CD8-positive, alpha-beta memory T cell (primary cell): ENCODE results near the gene IFI6. TPM values are rescaled to one million over a fixed set of nuclear protein-coding genes. Genes with fewer than 3 reads are reported as not detected.
"Not testable (repeated sequence)": the region's sequence is repeated elsewhere in the genome, so short reads cannot be mapped to it uniquely, and the experiment has no call there.

Experiments
- CTCF ChIA-PET: fragments of 350-600 bp; sonication (Branson Sonifier 250); formaldehyde crosslinking; loops from one replicate; lab custom pipeline; 2021; ENCODE audit warnings: antibody characterized with exemption; lab: Charles Lee
- POLR2A ChIA-PET: fragments of 350-600 bp; sonication (Branson Sonifier 250); formaldehyde crosslinking; loops from one replicate; lab custom pipeline; 2021; ENCODE audit warnings: antibody characterized with exemption; lab: Charles Lee
- DNase-seq, 5 donors: peaks; one replicate each; pipeline versions ENCODE4 v3.0.0 to v3.0.0-alpha.2; 2020 to 2022; ENCODE audit warnings: mixed read lengths in 1 of 5
- H3K27ac ChIP-seq: one replicate; pipeline ENCODE4 v1.7.0; 2013; ENCODE audit warnings: low read depth, mild to moderate bottlenecking, low read length, moderate library complexity
- H3K27me3 ChIP-seq: 2 replicates; pipeline ENCODE4 v1.7.0; 2013; ENCODE audit warnings: low read length, mild to moderate bottlenecking; ENCODE audit not compliant: insufficient read depth, poor library complexity, severe bottlenecking
- H3K36me3 ChIP-seq: 2 replicates; pipeline ENCODE4 v1.7.0; 2013; ENCODE audit warnings: mild to moderate bottlenecking, low read length, moderate library complexity; ENCODE audit not compliant: insufficient read depth
- H3K4me1 ChIP-seq: 2 replicates; pipeline ENCODE4 v1.7.0; 2013; ENCODE audit warnings: mild to moderate bottlenecking, low read length, moderate library complexity; ENCODE audit not compliant: insufficient read depth
- H3K4me3 ChIP-seq: 2 replicates; pipeline ENCODE4 v1.7.0; 2013; ENCODE audit warnings: mild to moderate bottlenecking, low read length
- H3K9me3 ChIP-seq: 2 replicates; pipeline ENCODE4 v1.7.0; 2013; ENCODE audit warnings: mild to moderate bottlenecking, low read length
- H3K27ac Mint-ChIP-seq, 8 donors: one replicate each; pipeline ENCODE4 v1.8.0; 2020 to 2021; ENCODE audit warnings: mixed read lengths in 8 of 8, mild to moderate bottlenecking in 6 of 8, inconsistent platforms in 3 of 8, moderate library complexity in 3 of 8
- H3K27me3 Mint-ChIP-seq, 2 donors: one replicate each; pipeline ENCODE4 v1.8.0; 2020 to 2021; ENCODE audit warnings: mixed read lengths in 2 of 2, mild to moderate bottlenecking in 1 of 2, moderate library complexity in 1 of 2
- H3K36me3 Mint-ChIP-seq, 3 donors: one replicate each; pipeline ENCODE4 v1.8.0; 2020 to 2021; ENCODE audit warnings: mixed read lengths in 3 of 3, inconsistent platforms in 1 of 3, mild to moderate bottlenecking in 1 of 3
- H3K4me1 Mint-ChIP-seq, 3 donors: one replicate each; pipeline ENCODE4 v1.8.0; 2020 to 2021; ENCODE audit warnings: mixed read lengths in 3 of 3, inconsistent platforms in 1 of 3, mild to moderate bottlenecking in 1 of 3
- H3K4me3 Mint-ChIP-seq, 7 donors: one replicate each; pipeline ENCODE4 v1.8.0; 2020 to 2021; ENCODE audit warnings: mixed read lengths in 7 of 7, mild to moderate bottlenecking in 6 of 7, moderate library complexity in 4 of 7, inconsistent platforms in 2 of 7
- H3K9me3 Mint-ChIP-seq, 5 donors: one replicate each; pipeline ENCODE4 v1.8.0; 2020 to 2022; ENCODE audit warnings: mixed read lengths in 5 of 5, mild to moderate bottlenecking in 3 of 5, moderate library complexity in 2 of 5, inconsistent platforms in 1 of 5
- polyA plus RNA-seq: library from polyadenylated mRNA; unstranded; fragments of 300-500 nt; fragmentation: Illumina TruSeq; gene quantifications from one replicate; pipeline ENCODE4 v1.2.3, GENCODE V29; 2021
- total RNA-seq, 2 experiments: library from RNA; stranded (reverse); gene quantifications; one replicate each; pipeline ENCODE4 v1.2.3, GENCODE V29; 2021

Gene IFI6
- total and polyA plus RNA-seq, 3 experiments from 2014 or later: 10.7 to 161 (median 12.3) TPM

DNA sequence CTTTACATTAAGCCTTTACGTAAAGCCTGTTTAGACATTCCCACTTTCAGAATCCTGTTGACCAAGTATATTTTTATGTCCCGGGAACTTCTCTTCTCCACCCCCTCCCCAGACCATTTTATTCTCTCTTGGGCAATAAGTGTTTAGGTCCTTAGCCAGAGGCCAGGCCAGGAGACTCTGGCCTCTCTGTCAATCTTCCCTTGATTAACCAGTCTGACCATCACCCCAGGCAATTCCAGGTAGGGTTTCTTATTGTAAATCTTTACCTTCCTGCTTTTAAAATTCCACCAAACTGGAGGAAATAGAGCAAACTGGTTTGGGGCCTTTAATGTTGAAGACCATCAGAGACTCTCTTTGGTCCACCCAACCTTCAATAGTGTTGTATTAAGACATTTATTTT is 12.2 kb upstream of the IFI6 start:
- no peak for DNase-seq
- Mint-ChIP-seq H3K4me3 (no peak overlapping the region), H3K9me3 (peaks cover 8 to 33% (median 31%) of the 10 kb centered on the region in 5 donors), H3K27me3 (peaks cover 0 to 4% of the 10 kb centered on the region in 2 donors), H3K36me3 (peaks cover 2 to 34% (median 2%) of the 10 kb centered on the region in 3 donors), H3K27ac (no peak overlapping the region), H3K4me1 (no peaks in the 10 kb centered on the region)
- CTCF ChIA-PET: no interaction called here
- POLR2A ChIA-PET: interaction anchor here (0.7 kb wide), 1 partner anchor 379 kb away, joined by 6 read pairs; no protein-coding TSS in a partner anchor
- H3K36me3 ChIP-seq: no peaks in the 10 kb centered on the region
- no peak overlapping the region for H3K4me3 ChIP-seq
- no peaks in the 10 kb centered on the region for H3K4me1 ChIP-seq
- no peak overlapping the region for H3K27ac ChIP-seq
- H3K27me3 ChIP-seq: no peaks in the 10 kb centered on the region
- no peaks in the 10 kb centered on the region for H3K9me3 ChIP-seq

GRCh38 chr1:27682351-27682944 is 10.5 kb upstream of the IFI6 start:
- H3K27me3 ChIP-seq: no peaks in the 10 kb centered on the region
- H3K27ac ChIP-seq: no peak overlapping the region
- H3K4me3 ChIP-seq: no peak overlapping the region
- Mint-ChIP-seq H3K9me3 (peaks cover 8 to 36% (median 33%) of the 10 kb centered on the region in 5 donors), H3K27me3 (peaks cover 0 to 3% of the 10 kb centered on the region in 2 donors), H3K36me3 (peaks cover 2 to 39% (median 2%) of the 10 kb centered on the region in 3 donors), H3K27ac (peak overlapping the region in 1 of 8 donors; percentile 83), H3K4me3 (no peak overlapping the region), H3K4me1 (no peaks in the 10 kb centered on the region)
- ChIA-PET POLR2A (no interaction called here), CTCF (no interaction called here)
- no peak for DNase-seq
- no peaks in the 10 kb centered on the region for H3K4me1 ChIP-seq
- no peaks in the 10 kb centered on the region for H3K36me3 ChIP-seq
- no peaks in the 10 kb centered on the region for H3K9me3 ChIP-seq

DNA sequence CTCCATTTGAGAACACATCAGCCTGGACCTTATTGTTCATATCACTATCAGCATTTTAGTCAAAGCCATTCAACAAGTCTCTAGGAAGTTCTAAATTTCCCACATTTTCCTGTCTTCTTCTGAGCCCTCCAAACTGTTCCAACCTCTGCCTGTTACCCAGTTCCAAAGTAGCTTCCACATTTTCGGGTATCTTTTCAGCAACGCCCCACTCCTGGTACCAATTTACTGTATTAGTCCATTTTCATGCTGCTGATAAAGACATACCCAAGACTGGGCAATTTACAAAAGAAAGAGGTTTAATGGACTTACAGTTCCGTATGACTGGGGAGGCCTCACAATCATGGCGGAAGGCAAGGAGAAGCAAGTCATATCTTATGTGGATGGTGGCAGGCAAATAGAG is 9.6 kb upstream of the IFI6 start:
- CTCF ChIA-PET, H3K27me3 Mint-ChIP-seq, H3K9me3 ChIP-seq, H3K27ac ChIP-seq, H3K4me1 Mint-ChIP-seq, H3K27me3 ChIP-seq, H3K4me3 ChIP-seq, H3K36me3 ChIP-seq, DNase-seq, H3K4me3 Mint-ChIP-seq, H3K4me1 ChIP-seq, POLR2A ChIA-PET: not testable (repeated sequence)
- Mint-ChIP-seq H3K36me3 (peaks cover 2 to 39% (median 2%) of the 10 kb centered on the region in 3 donors), H3K27ac (peak overlapping the region in 1 of 8 donors; percentile 32), H3K9me3 (peaks cover 8 to 36% (median 33%) of the 10 kb centered on the region in 5 donors)

GRCh38 chr1:27680225-27680791 is 8.3 kb upstream of the IFI6 start:
- H3K27ac ChIP-seq, DNase-seq, H3K4me3 ChIP-seq, H3K27me3 Mint-ChIP-seq, H3K4me3 Mint-ChIP-seq, H3K27me3 ChIP-seq, POLR2A ChIA-PET, CTCF ChIA-PET, H3K36me3 ChIP-seq, H3K4me1 Mint-ChIP-seq, H3K27ac Mint-ChIP-seq, H3K9me3 ChIP-seq, H3K4me1 ChIP-seq: not testable (repeated sequence)
- Mint-ChIP-seq H3K36me3 (peaks cover 2 to 39% (median 2%) of the 10 kb centered on the region in 3 donors), H3K9me3 (peaks cover 8 to 36% (median 33%) of the 10 kb centered on the region in 5 donors)

- Histone ChIP-seq H3K27me3 (no peaks in the 10 kb centered on the region), H3K36me3 (no peaks in the 10 kb centered on the region), H3K9me3 (no peaks in the 10 kb centered on the region), H3K4me1 (no peaks in the 10 kb centered on the region), H3K27ac (no peak overlapping the region), H3K4me3 (no peak overlapping the region)
- Mint-ChIP-seq H3K4me3 (no peak overlapping the region), H3K27ac (no peak overlapping the region), H3K27me3 (peaks cover 0 to 3% of the 10 kb centered on the region in 2 donors), H3K9me3 (peaks cover 8 to 36% (median 33%) of the 10 kb centered on the region in 5 donors), H3K36me3 (peaks cover 2 to 35% (median 2%) of the 10 kb centered on the region in 3 donors), H3K4me1 (no peaks in the 10 kb centered on the region)
- POLR2A ChIA-PET: interaction anchor here (0.6 to 0.7 kb wide), 2 partner anchors 444 to 548 kb away, joined by 4 to 7 read pairs; no protein-coding TSS in a partner anchor
- DNase-seq: no peak
- CTCF ChIA-PET: interaction anchor here (1.0 to 1.3 kb wide), 2 partner anchors 9 to 47 kb away, joined by 3 read pairs; no protein-coding TSS in a partner anchor
Measured at GRCh38 chr1:27678747-27679146, 6.8 kb upstream of the IFI6 start.

GRCh38 chr1:27676410-27676809 is 4.4 kb upstream of the IFI6 start:
- Histone ChIP-seq H3K9me3 (no peaks in the 10 kb centered on the region), H3K27me3 (no peaks in the 10 kb centered on the region), H3K27ac (no peak overlapping the region), H3K4me3 (no peak overlapping the region), H3K36me3 (no peaks in the 10 kb centered on the region), H3K4me1 (peaks cover 5% of the 10 kb centered on the region)
- H3K9me3 Mint-ChIP-seq: peaks cover 4 to 25% (median 21%) of the 10 kb centered on the region in 5 donors
- DNase-seq: no peak
- CTCF ChIA-PET: no interaction called here
- H3K4me1 Mint-ChIP-seq: peaks cover 12 to 14% (median 13%) of the 10 kb centered on the region in 3 donors
- no peak overlapping the region for H3K27ac Mint-ChIP-seq
- H3K36me3 Mint-ChIP-seq: peaks cover 1 to 21% (median 6%) of the 10 kb centered on the region in 3 donors
- peaks cover 0 to 3% of the 10 kb centered on the region in 2 donors for H3K27me3 Mint-ChIP-seq
- POLR2A ChIA-PET: no interaction called here
- H3K4me3 Mint-ChIP-seq: no peak overlapping the region

DNA sequence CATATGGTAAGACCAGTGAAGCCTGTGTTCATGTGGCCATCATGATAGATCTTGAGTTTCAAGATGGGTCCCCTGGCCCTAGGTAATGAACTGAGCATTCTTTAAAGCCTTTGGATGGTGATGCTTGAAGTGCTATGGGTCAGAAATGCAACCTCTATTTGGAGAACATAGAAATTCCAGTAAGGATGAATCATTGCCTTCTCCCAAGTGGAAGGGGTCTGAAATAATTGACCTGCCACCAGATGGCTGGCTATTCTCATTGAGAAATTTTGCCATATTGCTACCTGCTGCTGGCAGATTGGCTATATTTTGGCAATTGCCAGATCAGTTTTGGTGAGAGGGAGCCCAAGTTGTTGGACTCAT is 739 bp upstream of the IFI6 start:
- DNase-seq: no peak
- peaks cover 0 to 8% (median 0%) of the 10 kb centered on the region in 3 donors for H3K36me3 Mint-ChIP-seq
- H3K9me3 ChIP-seq: no peaks in the 10 kb centered on the region
- H3K4me3 Mint-ChIP-seq: peak overlapping the region in 6 of 7 donors; percentile 89 to 98 (median 94)
- no peaks in the 10 kb centered on the region for H3K36me3 ChIP-seq
- H3K27me3 ChIP-seq: no peaks in the 10 kb centered on the region
- CTCF ChIA-PET: interaction anchor here (0.9 to 3.9 kb wide), 12 partner anchors 10 to 278 kb away, joined by 3 to 32 read pairs (median 5); partner anchors contain the start of genes FAM76A, STX12 and WASF2
- peaks cover 29% of the 10 kb centered on the region for H3K4me1 ChIP-seq
- H3K27ac ChIP-seq: peak overlapping the region; percentile 70
- peak overlapping the region; percentile 68 for H3K4me3 ChIP-seq
- H3K9me3 Mint-ChIP-seq: no peaks in the 10 kb centered on the region
- H3K27ac Mint-ChIP-seq: peak overlapping the region; percentile 91 to 100 (median 98)
- POLR2A ChIA-PET: interaction anchor here (0.9 to 1.6 kb wide), 6 partner anchors 10 to 100 kb away, joined by 3 to 12 read pairs (median 3); partner anchors contain the start of genes FAM76A and STX12
- H3K27me3 Mint-ChIP-seq: no peaks in the 10 kb centered on the region
- H3K4me1 Mint-ChIP-seq: peaks cover 33 to 38% (median 34%) of the 10 kb centered on the region in 3 donors

DNA sequence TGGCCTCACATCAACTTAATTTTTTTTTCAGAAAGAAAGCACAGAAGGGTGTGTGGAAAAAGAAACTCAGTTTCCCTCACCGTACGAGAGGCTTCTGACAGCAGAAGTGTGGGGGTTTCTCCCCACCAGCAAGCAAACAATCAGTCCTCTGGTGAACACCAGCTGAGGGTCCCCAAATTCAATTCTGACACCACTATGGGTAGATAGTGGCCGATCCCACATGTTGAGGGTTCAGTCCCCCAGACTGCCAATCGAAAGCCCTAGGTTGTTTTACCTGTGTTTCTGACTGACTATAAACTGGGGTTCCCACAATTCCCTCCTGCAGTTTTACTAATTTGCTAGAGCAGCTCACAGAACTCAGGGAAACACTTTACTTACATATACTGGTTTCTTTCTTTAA is 2.1 kb downstream of the IFI6 start:
- peak overlapping the region; percentile 46 to 89 (median 82) for H3K4me3 Mint-ChIP-seq
- CTCF ChIA-PET: interaction anchor here (0.6 to 7.3 kb wide), 50 partner anchors 8 to 1214 kb away, joined by 3 to 77 read pairs (median 4); partner anchors contain the start of genes AHDC1, FAM76A and STX12
- no peak overlapping the region for H3K27ac ChIP-seq
- DNase-seq: no peak
- POLR2A ChIA-PET: interaction anchor here (1.0 to 2.4 kb wide), 2 partner anchors 49 to 56 kb away, joined by 3 to 22 read pairs; partner anchors contain the start of gene FAM76A
- no peaks in the 10 kb centered on the region for H3K9me3 ChIP-seq
- H3K27ac Mint-ChIP-seq: peak overlapping the region in 7 of 8 donors; percentile 85 to 99 (median 91)
- H3K36me3 Mint-ChIP-seq: peaks cover 0 to 31% (median 8%) of the 10 kb centered on the region in 3 donors
- H3K4me3 ChIP-seq: no peak overlapping the region
- no peaks in the 10 kb centered on the region for H3K27me3 Mint-ChIP-seq
- peaks cover 33 to 38% (median 37%) of the 10 kb centered on the region in 3 donors for H3K4me1 Mint-ChIP-seq
- no peaks in the 10 kb centered on the region for H3K9me3 Mint-ChIP-seq
- H3K36me3 ChIP-seq: peaks cover 5% of the 10 kb centered on the region
- no peaks in the 10 kb centered on the region for H3K27me3 ChIP-seq
- peaks cover 29% of the 10 kb centered on the region for H3K4me1 ChIP-seq
